LNCAP (cell line): ENCODE data around the gene CD96.

ENCODE experiments used
- CTCF ChIP-seq: fragments of 450-650 bp; IDR thresholded peaks from 2 replicates; pipeline ENCODE4 v1.5.1; 2017; ENCODE audit warnings: mild to moderate bottlenecking

The CD96 gene

GRCh38 chr3:111616417-111617105, 74.6 kb downstream of the CD96 start:
- no peak for TF ChIP-seq CTCF

GRCh38 chr3:111617406-111617805, 75.4 kb downstream of the CD96 start:
- no peak for TF ChIP-seq CTCF

GRCh38 chr3:111617912-111618601, 76.1 kb downstream of the CD96 start:
- TF ChIP-seq CTCF = no peak

GRCh38 chr3:111618945-111619344, 76.9 kb downstream of the CD96 start:
- no peak for TF ChIP-seq CTCF

- TF ChIP-seq CTCF = no peak
Observed at GRCh38 chr3:111619833-111620232, 77.8 kb downstream of the CD96 start.

GRCh38 chr3:111621535-111621934, 79.5 kb downstream of the CD96 start:
- TF ChIP-seq CTCF = peak; percentile 74

GRCh38 chr3:111627092-111627491, 85.1 kb downstream of the CD96 start:
- TF ChIP-seq CTCF = no peak
